A673 (cell line): ENCODE measurements around the gene NT5C3B. TPM values are rescaled to one million over a fixed set of nuclear protein-coding genes. Genes with fewer than 3 reads are reported as not detected.

ENCODE experiments used
- BruUV-seq: library from RNA; stranded (reverse); fragments of 400-500 nt; replicated peaks from 2 replicates; lab custom pipeline; 2021; lab: Mats Ljungman, UMichigan
- CTCF ChIA-PET: fragments of 300-600 bp; sonication (Branson Sonifier 250); formaldehyde crosslinking; loops from one replicate; lab custom pipeline; 2022; ENCODE audit warnings: antibody characterized with exemption; lab: Charles Lee
- POLR2A ChIA-PET: fragments of 300-600 bp; sonication (Branson Sonifier 250); formaldehyde crosslinking; loops from one replicate; lab custom pipeline; 2022; ENCODE audit warnings: antibody characterized with exemption; ENCODE audit not compliant: low non-redundant PET; lab: Charles Lee
- DNase-seq: peaks from one replicate; pipeline ENCODE4 v3.0.0-alpha.2; 2015; ENCODE audit warnings: low spot score
- H3K27ac ChIP-seq: fragments of 200-600 bp; sonication (generic); 2 replicates; pipeline ENCODE4 v1.5.1; 2016; ENCODE audit warnings: mixed run types, low read depth, mild to moderate bottlenecking, mixed read lengths, antibody characterized with exemption, low read length; ENCODE audit not compliant: poor library complexity, severe bottlenecking
- H3K27me3 ChIP-seq: fragments of 200-600 bp; sonication (generic); replicated peaks from 2 replicates; pipeline ENCODE4 v1.6.1; 2017; ENCODE audit warnings: mixed run types, low read depth, mild to moderate bottlenecking, mixed read lengths, antibody characterized with exemption, low read length; ENCODE audit not compliant: insufficient read depth, poor library complexity
- H3K36me3 ChIP-seq: fragments of 200-600 bp; sonication (generic); 2 replicates; pipeline ENCODE4 v1.6.1; 2016; ENCODE audit warnings: mixed run types, mild to moderate bottlenecking, mixed read lengths, antibody characterized with exemption, low read length; ENCODE audit not compliant: insufficient read depth, poor library complexity, severe bottlenecking
- H3K4me1 ChIP-seq: fragments of 200-600 bp; sonication (generic); 2 replicates; pipeline ENCODE4 v1.6.1; 2017; ENCODE audit warnings: mixed run types, mild to moderate bottlenecking, mixed read lengths, antibody characterized with exemption, low read length; ENCODE audit not compliant: insufficient read depth, poor library complexity, severe bottlenecking
- H3K4me3 ChIP-seq: fragments of 200-600 bp; sonication (generic); 2 replicates; pipeline ENCODE4 v1.5.1; 2016; ENCODE audit warnings: low read depth, mixed run types, mild to moderate bottlenecking, mixed read lengths, low read length; ENCODE audit not compliant: poor library complexity, severe bottlenecking
- H3K9me3 ChIP-seq: fragments of 200-600 bp; sonication (generic); 2 replicates; pipeline ENCODE4 v1.6.1; 2016; ENCODE audit warnings: mixed run types, low read depth, mild to moderate bottlenecking, mixed read lengths, antibody characterized with exemption, low read length; ENCODE audit not compliant: poor library complexity, severe bottlenecking
- CTCF ChIP-seq: fragments of 300-800, 200-600 bp; sonication (generic); conservative IDR thresholded peaks from 2 replicates; pipeline ENCODE4 v1.5.1; 2017; ENCODE audit warnings: low read depth, mild to moderate bottlenecking, antibody characterized with exemption, low read length, moderate library complexity, mixed read lengths
- EZH2 ChIP-seq: fragments of 200-600 bp; sonication (generic); IDR thresholded peaks from 2 replicates; pipeline ENCODE4 v1.6.1; 2017; ENCODE audit warnings: borderline replicate concordance, low read depth, mild to moderate bottlenecking, mixed read lengths, antibody characterized with exemption, low read length; ENCODE audit not compliant: poor library complexity, severe bottlenecking
- intact Hi-C: fragments of 100-400 bp; cut with micrococcal nuclease; formaldehyde crosslinking; loops from one replicate; pipeline ENCODE4 v1.10.0; 2022; ENCODE audit not compliant: unreplicated experiment
- total RNA-seq: library from RNA; stranded (reverse); gene quantifications from 2 replicates; pipeline ENCODE4 v1.2.3, GENCODE V29; 2021

NT5C3B gene
- total RNA-seq, 1 experiment from 2014 or later, result 46.7 TPM

GRCh38 chr17:41811549-41812380 lies 24.3 kb downstream of the NT5C3B start, which contains the start of gene P3H4:
Gene P3H4, minus strand, starts transcription at chr17:41811949. Its CDS starts 34 bp downstream, at chr17:41811915.
- Histone ChIP-seq H3K9me3 (no peaks in the 10 kb centered on the region), H3K36me3 (no peaks in the 10 kb centered on the region), H3K4me1 (no peaks in the 10 kb centered on the region), H3K27me3 (no peaks in the 10 kb centered on the region), H3K27ac (peak within 1 kb of the TSS; percentile 50), H3K4me3 (peak within 1 kb of the TSS; percentile 56)
- TSS peak; percentile 32 for BruUV-seq
- TF ChIP-seq CTCF (peak; percentile 54), EZH2 (no peak)
- intact Hi-C loops, result no loop called here
- ChIA-PET CTCF (interaction anchor here (0.6 to 1.6 kb wide), 3 partner anchors 25 to 141 kb away, joined by 3 to 5 read pairs (median 5); partner anchors contain the start of gene JUP), POLR2A (no interaction called here)
- peak; percentile 67 for DNase-seq

GRCh38 chr17:41810659-41811548 lies 25.1 kb downstream of the NT5C3B start:
- no TSS peak for BruUV-seq
- intact Hi-C loops, result no loop called here
- Histone ChIP-seq H3K4me1 (no peaks in the 10 kb centered on the region), H3K27me3 (no peaks in the 10 kb centered on the region), H3K36me3 (no peaks in the 10 kb centered on the region), H3K9me3 (no peaks in the 10 kb centered on the region), H3K4me3 (peak overlapping the region; percentile 56), H3K27ac (peak overlapping the region; percentile 50)
- POLR2A ChIA-PET, result no interaction called here
- CTCF ChIA-PET, result interaction anchor here (0.6 to 1.6 kb wide), 3 partner anchors 24 to 141 kb away, joined by 3 to 5 read pairs (median 5); partner anchors contain the start of gene JUP
- TF ChIP-seq CTCF, result no peak
- no peak for TF ChIP-seq EZH2
- no peak for DNase-seq

- BruUV-seq, result no TSS peak
These were observed 29.2 kb downstream of the NT5C3B start for GRCh38 chr17:41806685-41807445.

More at GRCh38 chr17:41806685-41807445, 29.2 kb downstream of the NT5C3B start:
- intact Hi-C loops, result no loop called here
- DNase-seq, result no peak
- no peak overlapping the region for H3K27ac ChIP-seq
- no peaks in the 10 kb centered on the region for H3K36me3 ChIP-seq
- ChIA-PET CTCF (no interaction called here), POLR2A (no interaction called here)
- H3K4me3 ChIP-seq, result no peak overlapping the region
- H3K9me3 ChIP-seq, result no peaks in the 10 kb centered on the region
- no peaks in the 10 kb centered on the region for H3K4me1 ChIP-seq
- no peaks in the 10 kb centered on the region for H3K27me3 ChIP-seq
- TF ChIP-seq EZH2, result no peak
